ENCODE measurements around the gene ZNF646. TPM values are rescaled to one million over a fixed set of nuclear protein-coding genes. Genes with fewer than 3 reads are reported as not detected.
A peak's percentile ranks its signal among the peaks of the same experiment; 100 is the strongest.

ZNF646 gene
- total RNA-seq, 4 donors from 2014 or later = 10.9 to 16.9 (median 13.6) TPM

- no peaks in the 10 kb centered on the region for H3K9me3 ChIP-seq
- TF ChIP-seq CTCF (IDR thresholded peaks at IDR 0.05) = no peak
- TF ChIP-seq POLR2AphosphoS5 (IDR thresholded peaks at IDR 0.05) = no peak
- no peak for TF ChIP-seq EP300 (IDR thresholded peaks at IDR 0.05)
- TF ChIP-seq POLR2A (IDR thresholded peaks at IDR 0.05) = no peak
- peaks cover 0 to 58% (median 10%) of the 10 kb centered on the region in 3 donors for H3K4me1 ChIP-seq
- no peak overlapping the region for H3K4me3 ChIP-seq
- WGBS, 2 donors (ENCODE audit: low coverage in 1 of 2) = no CpG with 5 or more reads among the region's 2 CpGs
- peaks cover 0 to 43% of the 10 kb centered on the region in 2 donors for H3K36me3 ChIP-seq
- no peak for ATAC-seq
- H3K27me3 ChIP-seq = no peaks in the 10 kb centered on the region
- peak overlapping the region in 2 of 4 donors; percentile 44 to 62 for H3K27ac ChIP-seq
Measured at GRCh38 chr16:31112711-31113110, 38.5 kb downstream of the ZNF646 start.

GRCh38 chr16:31113121-31114120 lies 39.2 kb downstream of the ZNF646 start:
- Histone ChIP-seq H3K27me3 (no peaks in the 10 kb centered on the region), H3K4me3 (no peak overlapping the region), H3K9me3 (no peaks in the 10 kb centered on the region), H3K4me1 (peaks cover 0 to 57% (median 10%) of the 10 kb centered on the region in 3 donors), H3K36me3 (peaks cover 0 to 43% of the 10 kb centered on the region in 2 donors), H3K27ac (peak overlapping the region in 3 of 4 donors; percentile 44 to 62 (median 62))
- TF ChIP-seq POLR2A (IDR thresholded peaks at IDR 0.05) (no peak), POLR2AphosphoS5 (IDR thresholded peaks at IDR 0.05) (no peak), CTCF (IDR thresholded peaks at IDR 0.05) (no peak), EP300 (IDR thresholded peaks at IDR 0.05) (no peak)
- 59 to 70% methylated on average over 2 to 5 of the region's 5 CpGs for WGBS, 2 donors (ENCODE audit: low coverage in 1 of 2)
- ATAC-seq = no peak

GRCh38 chr16:31114468-31114867 lies 40.2 kb downstream of the ZNF646 start:
- Histone ChIP-seq H3K4me3 (no peak overlapping the region), H3K27ac (peak overlapping the region in 3 of 4 donors; percentile 44 to 62 (median 62)), H3K36me3 (peaks cover 0 to 40% of the 10 kb centered on the region in 2 donors), H3K27me3 (no peaks in the 10 kb centered on the region), H3K9me3 (no peaks in the 10 kb centered on the region), H3K4me1 (peaks cover 0 to 57% (median 11%) of the 10 kb centered on the region in 3 donors)
- TF ChIP-seq POLR2AphosphoS5 (IDR thresholded peaks at IDR 0.05) (no peak), POLR2A (IDR thresholded peaks at IDR 0.05) (no peak), EP300 (IDR thresholded peaks at IDR 0.05) (no peak), CTCF (IDR thresholded peaks at IDR 0.05) (no peak)
- WGBS, 2 donors (ENCODE audit: low coverage in 1 of 2) = 48 to 58% methylated on average over 3 to 8 of the region's 8 CpGs
- ATAC-seq = no peak

GRCh38 chr16:31117384-31118222 lies 43.4 kb downstream of the ZNF646 start, which contains the start of gene KAT8:
KAT8 (plus strand) TSS chr16:31117664; CDS start chr16:31117682, 18 bp downstream.
- H3K9me3 ChIP-seq = no peaks in the 10 kb centered on the region
- no peaks in the 10 kb centered on the region for H3K27me3 ChIP-seq
- H3K4me3 ChIP-seq = peak within 1 kb of the TSS; percentile 62 to 88
- peaks cover 0 to 47% (median 11%) of the 10 kb centered on the region in 3 donors for H3K4me1 ChIP-seq
- WGBS, 2 donors (ENCODE audit: low coverage in 1 of 2) = 0% methylated on average over 6 to 16 of the region's 68 CpGs
- peak; percentile 95 for ATAC-seq
- peak within 1 kb of the TSS; percentile 87 to 99 (median 96) for H3K27ac ChIP-seq
- peaks cover 0 to 40% of the 10 kb centered on the region in 2 donors for H3K36me3 ChIP-seq
- TF ChIP-seq POLR2A (IDR thresholded peaks at IDR 0.05) = peak; percentile 92 to 93
- peak; percentile 95 for TF ChIP-seq POLR2AphosphoS5 (IDR thresholded peaks at IDR 0.05)
- peak in 1 of 4 experiments; percentile 7 for TF ChIP-seq CTCF (IDR thresholded peaks at IDR 0.05)
- no peak for TF ChIP-seq EP300 (IDR thresholded peaks at IDR 0.05)

Measured in gastroesophageal sphincter (tissue), 4 donors.